Choroid plexus epithelial cell (primary cell): ENCODE results near the gene HSPA12B.

Experiments
- DNase-seq: peaks from one replicate; pipeline ENCODE4 v3.0.0-alpha.2; 2010; ENCODE audit warnings: low read depth
- H3K4me3 ChIP-seq: 2 replicates; pipeline ENCODE4 v1.5.1; 2011; ENCODE audit warnings: low read depth, mild to moderate bottlenecking, control low read depth, low read length, moderate library complexity
- CTCF ChIP-seq: conservative IDR thresholded peaks from 2 replicates; pipeline ENCODE4 v1.5.1; 2011; ENCODE audit warnings: low read depth, mild to moderate bottlenecking, control low read depth, inconsistent platforms, low read length, moderate library complexity

HSPA12B gene

GRCh38 chr20:3783511-3784195, 51.2 kb downstream of the HSPA12B start:
- TF ChIP-seq CTCF: no peak
- H3K4me3 ChIP-seq: no peak overlapping the region
- DNase-seq: no peak

- no peak for DNase-seq
- TF ChIP-seq CTCF: no peak
- peak overlapping the region; percentile 8 for H3K4me3 ChIP-seq
Observed at GRCh38 chr20:3784216-3784853, 51.9 kb downstream of the HSPA12B start.

- TF ChIP-seq CTCF: no peak
- H3K4me3 ChIP-seq: peak overlapping the region; percentile 8
- no peak for DNase-seq
Observed at GRCh38 chr20:3784863-3785239, 52.4 kb downstream of the HSPA12B start.

- peak overlapping the region; percentile 71 for H3K4me3 ChIP-seq
- no peak for DNase-seq
- no peak for TF ChIP-seq CTCF
Observed at GRCh38 chr20:3785240-3786125, 53.0 kb downstream of the HSPA12B start.

- TF ChIP-seq CTCF: no peak
- H3K4me3 ChIP-seq: peak overlapping the region; percentile 71
- peak; percentile 74 for DNase-seq
Observed at GRCh38 chr20:3786126-3786484, 53.6 kb downstream of the HSPA12B start.

- peak within 1 kb of the TSS; percentile 71 for H3K4me3 ChIP-seq
- TF ChIP-seq CTCF: peak; percentile 43
- peak; percentile 84 for DNase-seq
Observed at GRCh38 chr20:3786665-3787323, 54.3 kb downstream of the HSPA12B start, which contains the start of gene CENPB. CENPB (minus strand) TSS chr20:3786740; CDS start chr20:3786483, 257 bp downstream.
